ENCODE results near the gene TRIM71.
"Not testable (repeated sequence)": the region's sequence is repeated elsewhere in the genome, so short reads cannot be mapped to it uniquely, and the experiment has no call there.

TRIM71 gene

DNA sequence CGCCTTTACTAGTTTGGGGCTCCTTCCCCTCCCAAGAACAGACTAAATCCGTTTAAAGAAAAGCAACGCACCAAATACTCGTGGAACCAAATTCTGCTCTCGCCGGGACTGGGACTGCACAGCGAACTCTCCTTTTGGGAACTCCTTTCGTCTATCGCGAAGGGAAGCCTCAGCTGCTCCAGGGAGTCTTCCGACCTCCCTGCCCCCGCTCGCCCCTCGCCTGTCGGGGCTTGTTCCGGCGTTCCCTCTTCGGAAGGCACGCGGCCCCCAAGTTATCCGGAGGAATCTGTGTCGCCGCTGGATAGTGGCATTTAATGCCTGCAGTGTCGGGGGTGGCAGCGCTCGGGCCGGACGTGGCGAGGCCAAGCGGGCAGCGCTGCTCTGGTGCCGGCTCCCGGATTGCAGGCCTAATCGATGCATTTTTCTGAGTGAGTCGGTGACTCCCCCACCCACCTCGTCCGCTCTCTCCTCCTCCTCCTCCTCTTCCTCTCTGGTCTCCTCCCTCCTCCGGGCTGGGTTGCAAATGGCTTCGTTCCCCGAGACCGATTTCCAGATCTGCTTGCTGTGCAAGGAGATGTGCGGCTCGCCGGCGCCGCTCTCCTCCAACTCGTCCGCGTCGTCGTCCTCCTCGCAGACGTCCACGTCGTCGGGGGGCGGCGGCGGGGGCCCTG is at the start of gene TRIM71:
Gene TRIM71 (plus strand): TSS at position 440 of the 671 bp plus-strand sequence. CDS start 84 bp downstream, at position 524.
- no peak for DNase-seq (ENCODE audit: low read depth in 1 of 2, low spot score in 1 of 2)

GRCh38 chr3:32778389-32778788 is 39.4 kb upstream of the TRIM71 start:
- no peak for DNase-seq (ENCODE audit: low read depth in 1 of 2, low spot score in 1 of 2)

GRCh38 chr3:32780071-32780734 is 37.6 kb upstream of the TRIM71 start:
- DNase-seq (ENCODE audit: low read depth in 1 of 2, low spot score in 1 of 2): no peak

DNA sequence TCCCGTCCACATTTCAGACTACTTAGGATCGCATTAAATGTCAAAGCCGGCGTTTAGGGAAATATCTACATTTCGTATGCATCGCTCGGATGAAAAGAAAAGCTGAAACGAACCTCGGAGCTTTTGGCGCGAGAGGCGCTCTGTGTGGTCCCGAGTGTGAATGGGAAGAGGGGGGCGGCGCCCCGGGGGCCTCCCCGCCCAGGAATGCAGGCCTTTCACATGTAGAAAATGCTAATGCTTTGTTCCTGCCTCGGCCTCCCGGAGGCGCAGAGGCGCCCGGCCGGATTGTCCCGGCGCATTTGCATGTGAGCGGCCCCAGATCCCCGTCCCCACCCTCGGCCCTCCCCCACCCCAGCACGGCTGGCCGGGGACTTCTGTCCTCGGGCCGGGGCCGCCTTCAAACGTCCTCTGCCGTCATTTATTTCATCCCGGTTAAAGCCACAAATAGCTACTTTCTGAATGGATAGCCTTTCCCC is 37.0 kb upstream of the TRIM71 start:
- DNase-seq (ENCODE audit: low read depth in 1 of 2, low spot score in 1 of 2): peak in 1 of 2 donors; percentile 0

- peak; percentile 36 to 47 for DNase-seq (ENCODE audit: low read depth in 1 of 2, low spot score in 1 of 2)
Measured at GRCh38 chr3:32781211-32781968, 36.4 kb upstream of the TRIM71 start.

DNA sequence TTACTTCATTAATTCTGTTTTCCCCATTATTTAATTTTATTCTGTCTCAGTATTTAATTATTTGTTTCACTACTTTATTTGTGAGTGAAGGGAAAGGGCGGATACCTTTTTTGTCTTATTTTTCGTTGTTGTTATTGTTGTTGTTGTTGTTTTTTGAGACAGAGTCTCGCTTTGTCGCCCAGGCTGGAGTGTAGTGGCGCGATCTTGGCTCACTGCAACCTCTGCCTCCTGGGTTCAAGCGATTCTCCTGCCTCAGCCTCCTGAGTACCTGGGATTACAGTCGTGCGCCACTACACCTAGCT is 35.9 kb upstream of the TRIM71 start:
- DNase-seq (ENCODE audit: low read depth in 1 of 2, low spot score in 1 of 2): not testable (repeated sequence)

DNA sequence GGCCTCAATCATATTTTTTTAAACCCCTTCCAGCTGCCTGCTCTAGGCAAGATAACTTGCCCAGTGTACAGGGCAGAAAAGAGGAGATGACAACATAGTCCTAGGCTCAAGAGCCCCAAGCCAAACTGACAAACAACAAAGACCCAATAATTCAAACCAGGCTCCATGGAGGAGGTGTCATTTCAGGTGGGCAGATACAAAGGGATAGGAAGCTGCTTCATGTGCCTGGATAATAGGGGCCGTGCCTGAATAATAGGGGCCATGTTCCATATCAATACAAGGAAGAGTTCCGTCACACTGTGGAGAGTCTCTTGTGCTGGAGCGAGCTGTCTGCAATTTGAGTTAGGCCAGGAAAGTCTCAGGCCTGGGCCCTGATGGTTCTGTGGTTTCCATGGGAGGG is 35.4 kb upstream of the TRIM71 start:
- DNase-seq (ENCODE audit: low read depth in 1 of 2, low spot score in 1 of 2): no peak

- DNase-seq (ENCODE audit: low read depth in 1 of 2, low spot score in 1 of 2): no peak
Measured at GRCh38 chr3:32791833-32792232, 26.0 kb upstream of the TRIM71 start.

- no peak for DNase-seq (ENCODE audit: low read depth in 1 of 2, low spot score in 1 of 2)
Measured at GRCh38 chr3:32794487-32795308, 23.1 kb upstream of the TRIM71 start.

- DNase-seq (ENCODE audit: low read depth in 1 of 2, low spot score in 1 of 2): not testable (repeated sequence)
Measured at GRCh38 chr3:32796384-32796950, 21.3 kb upstream of the TRIM71 start.

DNA sequence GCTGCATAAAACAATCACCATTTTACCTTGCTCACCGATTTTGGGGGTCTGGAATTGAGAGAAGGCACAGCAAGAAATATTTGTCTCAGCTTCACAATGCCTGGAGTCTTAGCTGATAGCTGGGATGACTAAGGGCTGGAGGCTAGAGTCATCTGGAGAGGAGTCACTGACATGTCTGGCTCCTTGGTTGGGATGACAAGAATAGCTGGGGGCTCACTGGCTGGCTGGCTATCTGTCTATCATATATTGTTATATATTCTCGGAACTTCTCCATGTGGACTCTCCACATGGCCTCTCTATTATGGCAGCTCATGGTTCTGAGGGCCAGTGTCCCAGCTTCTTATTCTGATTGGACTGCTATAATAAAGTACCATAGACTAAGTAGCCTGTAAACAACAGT is 20.0 kb upstream of the TRIM71 start:
- no peak for DNase-seq (ENCODE audit: low read depth in 1 of 2, low spot score in 1 of 2)

- not testable (repeated sequence) for DNase-seq (ENCODE audit: low read depth in 1 of 2, low spot score in 1 of 2)
Measured at GRCh38 chr3:32801440-32801839, 16.4 kb upstream of the TRIM71 start.

DNA sequence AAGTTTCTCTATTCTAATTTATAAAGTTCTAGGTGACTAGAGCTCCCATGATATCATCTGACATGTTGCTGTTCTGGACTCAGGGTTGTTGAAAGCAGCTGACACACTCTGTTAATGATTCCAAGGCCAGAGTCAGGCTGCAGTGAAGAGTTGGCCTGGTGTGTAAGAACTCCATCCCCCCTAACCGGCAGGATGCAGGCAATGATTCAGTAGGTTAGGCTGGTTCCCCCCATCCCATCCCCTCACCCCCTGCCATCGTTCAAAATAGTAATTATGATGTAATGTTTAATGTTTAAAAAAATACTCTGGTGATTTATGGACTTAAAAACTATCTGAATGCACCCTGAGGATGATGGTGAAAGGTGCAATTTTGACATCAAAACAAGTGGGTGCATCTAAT is 4.6 kb upstream of the TRIM71 start:
- no peak for DNase-seq (ENCODE audit: low read depth in 1 of 2, low spot score in 1 of 2)

- no peak for DNase-seq (ENCODE audit: low read depth in 1 of 2, low spot score in 1 of 2)
Measured at GRCh38 chr3:32814361-32814760, 3.4 kb upstream of the TRIM71 start.

GRCh38 chr3:32815841-32816438 is 1.9 kb upstream of the TRIM71 start:
- no peak for DNase-seq (ENCODE audit: low read depth in 1 of 2, low spot score in 1 of 2)

DNA sequence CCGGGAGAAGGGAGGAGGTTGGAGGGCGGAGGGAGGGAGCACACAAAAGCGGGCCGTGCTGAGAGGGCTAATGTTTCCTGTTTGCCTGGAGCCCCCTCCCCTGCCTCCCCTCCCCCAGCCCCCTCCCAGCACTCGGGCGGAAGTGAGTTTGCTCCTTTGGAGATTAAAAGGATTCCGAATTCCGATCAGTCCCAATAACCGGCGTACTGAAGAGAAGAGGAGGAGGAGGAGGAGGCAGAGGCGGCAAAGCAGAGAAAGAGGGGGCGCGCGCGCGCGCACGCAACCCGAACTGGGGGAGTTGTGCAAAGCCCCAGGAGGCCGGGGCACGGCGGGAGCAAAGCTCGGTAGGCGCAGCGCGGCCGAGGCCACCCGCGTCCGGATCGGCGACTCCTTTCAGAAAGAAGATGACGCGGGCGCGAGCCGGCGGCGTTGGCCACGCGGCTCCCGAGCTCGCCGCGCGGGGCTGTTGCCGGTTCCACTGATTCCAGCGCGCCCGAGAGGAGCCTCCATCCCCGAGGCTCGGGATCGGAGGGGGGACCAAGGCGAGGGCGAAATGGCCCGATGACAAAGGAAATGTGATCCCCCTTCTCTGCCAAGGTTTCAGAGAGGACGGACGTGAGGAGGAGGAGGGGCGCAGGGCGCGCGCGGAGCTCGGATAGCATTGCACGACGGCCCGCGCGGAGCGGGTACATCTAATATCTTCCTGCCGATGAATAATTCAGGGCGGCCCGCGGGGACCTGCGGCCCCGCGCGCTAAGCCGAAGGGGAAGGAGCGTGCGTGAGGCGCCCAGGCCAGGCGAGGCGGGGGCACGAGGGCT is 1.1 kb upstream of the TRIM71 start:
- DNase-seq (ENCODE audit: low read depth in 1 of 2, low spot score in 1 of 2): no peak

DNA sequence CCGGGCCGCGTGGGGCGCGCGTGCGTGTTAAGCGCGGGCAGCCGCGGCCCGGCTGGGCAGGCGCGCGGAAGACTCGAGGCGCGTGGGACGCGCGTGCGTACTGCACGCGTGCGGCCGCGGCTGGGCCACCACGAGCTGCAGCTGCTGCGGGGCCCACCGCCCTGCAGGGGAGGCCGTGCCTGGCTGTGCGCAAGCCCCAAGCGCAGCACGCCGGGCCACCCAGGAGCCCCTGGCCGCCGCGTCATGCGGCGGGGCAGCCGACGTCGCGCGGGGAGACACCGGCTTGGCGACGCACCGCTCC is 590 bp upstream of the TRIM71 start:
- no peak for DNase-seq (ENCODE audit: low read depth in 1 of 2, low spot score in 1 of 2)

GRCh38 chr3:32818229-32818969 is 602 bp downstream of the TRIM71 start:
- no peak for DNase-seq (ENCODE audit: low read depth in 1 of 2, low spot score in 1 of 2)

- DNase-seq (ENCODE audit: low read depth in 1 of 2, low spot score in 1 of 2): no peak
Measured at GRCh38 chr3:32818970-32819511, 1.2 kb downstream of the TRIM71 start.
